BJ (cell line): ENCODE data around the gene KCNF1. TPM values are rescaled to one million over a fixed set of nuclear protein-coding genes. Genes with fewer than 3 reads are reported as not detected.

ENCODE experiments used
- CTCF ChIA-PET: fragments of 350-600 bp; formaldehyde crosslinking; extraction: SDS; loops from one replicate; lab custom pipeline; 2021; ENCODE audit warnings: antibody characterized with exemption, inconsistent platforms; lab: Yijun Ruan, JAX
- POLR2A ChIA-PET: fragments of 300-600 bp; sonication (Branson Sonifier 250); formaldehyde crosslinking; extraction: SDS; loops from one replicate; lab custom pipeline; 2021; ENCODE audit warnings: antibody characterized with exemption; lab: Charles Lee
- DNase-seq: peaks from one replicate; pipeline ENCODE4 v3.0.0-alpha.2; 2011; ENCODE audit warnings: low read depth
- H3K27me3 ChIP-seq: 2 replicates; pipeline ENCODE4 v1.6.0; 2011; ENCODE audit warnings: low read length; ENCODE audit not compliant: control insufficient read depth, insufficient read depth
- H3K36me3 ChIP-seq: 2 replicates; pipeline ENCODE4 v1.5.1; 2011; ENCODE audit warnings: low read length; ENCODE audit not compliant: control insufficient read depth, insufficient read depth
- H3K4me3 ChIP-seq: 2 replicates; pipeline ENCODE4 v1.5.1; 2011; ENCODE audit warnings: low read depth, mild to moderate bottlenecking, control low read depth, low read length
- CTCF ChIP-seq: IDR thresholded peaks from 2 replicates; pipeline ENCODE4 v1.5.1; 2011; ENCODE audit warnings: low read depth, mild to moderate bottlenecking, control low read depth, inconsistent platforms, low read length, moderate library complexity; ENCODE audit not compliant: insufficient read depth
- polyA plus RNA-seq: library from polyadenylated mRNA; depleted of rRNA; stranded (reverse); fragments of >200 nt; gene quantifications from 2 replicates; pipeline ENCODE4 v1.2.3, GENCODE V29; 2011

The KCNF1 gene
- polyA plus RNA-seq, 1 experiment: not detected

- Histone ChIP-seq H3K27me3 (peaks cover 6% of the 10 kb centered on the region), H3K4me3 (no peak overlapping the region), H3K36me3 (no peaks in the 10 kb centered on the region)
- DNase-seq: no peak
- ChIA-PET CTCF (no interaction called here), POLR2A (interaction anchor here (0.6 kb wide), 1 partner anchor 223 kb away, joined by 32 read pairs; no protein-coding TSS in a partner anchor)
- no peak for TF ChIP-seq CTCF
Observed at GRCh38 chr2:10931710-10932255, 20.0 kb downstream of the KCNF1 start.

GRCh38 chr2:10932345-10933151, 20.8 kb downstream of the KCNF1 start:
- no peak for DNase-seq
- H3K4me3 ChIP-seq: no peak overlapping the region
- ChIA-PET POLR2A (interaction anchor here (0.6 kb wide), 1 partner anchor 222 kb away, joined by 32 read pairs; no protein-coding TSS in a partner anchor), CTCF (no interaction called here)
- no peak for TF ChIP-seq CTCF
- no peaks in the 10 kb centered on the region for H3K36me3 ChIP-seq
- peaks cover 2% of the 10 kb centered on the region; the same call in 1 of the 2 replicates for H3K27me3 ChIP-seq

GRCh38 chr2:10933700-10934225, 22.0 kb downstream of the KCNF1 start:
- CTCF ChIA-PET: no interaction called here

GRCh38 chr2:10934308-10934978, 22.7 kb downstream of the KCNF1 start:
- DNase-seq: no peak
- no peak for TF ChIP-seq CTCF
- CTCF ChIA-PET: no interaction called here
- no peaks in the 10 kb centered on the region for H3K36me3 ChIP-seq
- no peaks in the 10 kb centered on the region for H3K27me3 ChIP-seq
- POLR2A ChIA-PET: no interaction called here
- no peak overlapping the region for H3K4me3 ChIP-seq

More at GRCh38 chr2:10933700-10934225, 22.0 kb downstream of the KCNF1 start:
- POLR2A ChIA-PET: no interaction called here
- Histone ChIP-seq H3K27me3 (no peaks in the 10 kb centered on the region), H3K36me3 (no peaks in the 10 kb centered on the region), H3K4me3 (no peak overlapping the region)
- no peak for DNase-seq
- no peak for TF ChIP-seq CTCF

- Histone ChIP-seq H3K27me3 (no peaks in the 10 kb centered on the region), H3K4me3 (no peak overlapping the region), H3K36me3 (no peaks in the 10 kb centered on the region)
- POLR2A ChIA-PET: no interaction called here
- CTCF ChIA-PET: no interaction called here
- no peak for TF ChIP-seq CTCF
- DNase-seq: no peak
Observed at GRCh38 chr2:10934979-10935350, 23.2 kb downstream of the KCNF1 start.
